ENCODE measurements around the gene FRG2C. TPM values are rescaled to one million over a fixed set of nuclear protein-coding genes. Genes with fewer than 3 reads are reported as not detected.
"Not testable (repeated sequence)": the region's sequence is repeated elsewhere in the genome, so short reads cannot be mapped to it uniquely, and the experiment has no call there.

The FRG2C gene
- not detected in 2 replicates for total RNA-seq (2014; rRNA removed)
- not detected for polyA plus RNA-seq (2012)

- not testable (repeated sequence) for DNase-seq (ENCODE audit: low read depth)
These were observed at the start of gene FRG2C for GRCh38 chr3:75664028-75664427. FRG2C (plus strand) TSS chr3:75664328; CDS start chr3:75664380, 52 bp downstream.

GRCh38 chr3:75618666-75619305 lies 45.3 kb upstream of the FRG2C start:
- not testable (repeated sequence) for DNase-seq (ENCODE audit: low read depth)

- not testable (repeated sequence) for DNase-seq (ENCODE audit: low read depth)
These were observed 44.6 kb upstream of the FRG2C start for GRCh38 chr3:75619481-75620031.

GRCh38 chr3:75621772-75622171 lies 42.4 kb upstream of the FRG2C start:
- DNase-seq (ENCODE audit: low read depth): not testable (repeated sequence)

GRCh38 chr3:75623656-75624055 lies 40.5 kb upstream of the FRG2C start:
- DNase-seq (ENCODE audit: low read depth): not testable (repeated sequence)

GRCh38 chr3:75630887-75631535 lies 33.1 kb upstream of the FRG2C start:
- not testable (repeated sequence) for DNase-seq (ENCODE audit: low read depth)

- no peak for DNase-seq (ENCODE audit: low read depth)
These were observed 32.6 kb upstream of the FRG2C start for GRCh38 chr3:75631541-75631940.

- DNase-seq (ENCODE audit: low read depth): not testable (repeated sequence)
These were observed 25.2 kb upstream of the FRG2C start for GRCh38 chr3:75638947-75639346.

GRCh38 chr3:75641107-75641517 lies 23.0 kb upstream of the FRG2C start:
- peak; percentile 84 for DNase-seq (ENCODE audit: low read depth)

GRCh38 chr3:75643031-75643800 lies 20.9 kb upstream of the FRG2C start:
- DNase-seq (ENCODE audit: low read depth): peak; percentile 45

GRCh38 chr3:75645548-75645947 lies 18.6 kb upstream of the FRG2C start:
- not testable (repeated sequence) for DNase-seq (ENCODE audit: low read depth)

GRCh38 chr3:75650191-75650590 lies 13.9 kb upstream of the FRG2C start:
- no peak for DNase-seq (ENCODE audit: low read depth)

GRCh38 chr3:75655101-75655904 lies 8.8 kb upstream of the FRG2C start:
- not testable (repeated sequence) for DNase-seq (ENCODE audit: low read depth)

- DNase-seq (ENCODE audit: low read depth): not testable (repeated sequence)
These were observed 8.2 kb upstream of the FRG2C start for GRCh38 chr3:75655956-75656355.

GRCh38 chr3:75658411-75659107 lies 5.6 kb upstream of the FRG2C start:
- DNase-seq (ENCODE audit: low read depth): peak; percentile 20

GRCh38 chr3:75659108-75659433 lies 5.1 kb upstream of the FRG2C start:
- DNase-seq (ENCODE audit: low read depth): not testable (repeated sequence)

GRCh38 chr3:75665626-75666025 lies 1.5 kb downstream of the FRG2C start:
- not testable (repeated sequence) for DNase-seq (ENCODE audit: low read depth)

GRCh38 chr3:75667757-75668701 lies 3.9 kb downstream of the FRG2C start:
- DNase-seq (ENCODE audit: low read depth): not testable (repeated sequence)

GRCh38 chr3:75668759-75669347 lies 4.7 kb downstream of the FRG2C start:
- not testable (repeated sequence) for DNase-seq (ENCODE audit: low read depth)
